ENCODE results near the gene SLC16A13.

The SLC16A13 gene

GRCh38 chr17:7014261-7014994 is 21.4 kb upstream of the SLC16A13 start:
- peak; percentile 99 for DNase-seq

DNA sequence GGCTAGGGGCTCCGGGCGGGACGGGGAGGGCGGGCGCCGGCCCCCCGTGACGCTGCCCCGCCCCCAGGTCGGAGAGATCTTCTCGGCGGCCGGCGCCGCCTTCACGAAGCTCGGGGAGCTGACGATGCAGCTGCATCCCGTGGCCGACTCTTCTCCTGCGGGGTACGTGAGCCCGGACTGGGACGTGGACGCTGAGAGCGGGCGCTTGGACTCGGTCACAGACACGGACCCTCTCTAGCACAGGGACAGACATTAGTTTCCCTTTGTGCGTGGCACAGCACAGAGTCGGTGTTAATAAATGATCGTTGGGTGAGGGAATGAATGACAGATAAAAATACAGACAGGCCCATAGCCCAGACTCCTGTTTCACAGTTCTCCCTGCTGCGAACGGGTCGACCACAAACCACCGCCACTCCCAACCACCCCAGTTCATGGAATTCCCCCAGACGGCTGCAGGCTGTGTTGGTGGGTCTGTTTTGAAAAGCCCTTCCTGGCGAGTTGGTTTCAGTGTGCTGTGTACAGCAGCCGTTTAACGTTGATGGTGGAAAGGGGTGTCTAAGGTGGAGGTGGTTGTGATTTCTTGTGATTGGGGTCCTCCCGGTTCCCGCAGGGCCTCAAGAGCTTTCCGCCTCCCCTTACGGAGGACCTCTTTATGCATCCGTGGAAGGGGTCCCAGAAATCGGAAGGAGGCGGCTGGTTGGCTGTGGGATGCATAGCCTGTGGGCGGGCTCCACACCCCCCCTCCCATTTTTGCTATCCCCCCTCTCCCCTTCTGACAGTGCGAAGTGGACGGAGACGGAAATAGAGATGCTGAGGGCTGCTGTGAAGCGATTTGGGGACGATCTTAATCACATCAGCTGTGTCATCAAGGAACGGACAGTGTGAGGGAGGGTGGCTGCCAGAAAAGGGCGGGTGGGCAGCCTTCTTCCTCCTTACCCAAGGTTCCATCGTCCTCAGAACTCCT is 20.5 kb upstream of the SLC16A13 start:
- peak; percentile 82 for DNase-seq

DNA sequence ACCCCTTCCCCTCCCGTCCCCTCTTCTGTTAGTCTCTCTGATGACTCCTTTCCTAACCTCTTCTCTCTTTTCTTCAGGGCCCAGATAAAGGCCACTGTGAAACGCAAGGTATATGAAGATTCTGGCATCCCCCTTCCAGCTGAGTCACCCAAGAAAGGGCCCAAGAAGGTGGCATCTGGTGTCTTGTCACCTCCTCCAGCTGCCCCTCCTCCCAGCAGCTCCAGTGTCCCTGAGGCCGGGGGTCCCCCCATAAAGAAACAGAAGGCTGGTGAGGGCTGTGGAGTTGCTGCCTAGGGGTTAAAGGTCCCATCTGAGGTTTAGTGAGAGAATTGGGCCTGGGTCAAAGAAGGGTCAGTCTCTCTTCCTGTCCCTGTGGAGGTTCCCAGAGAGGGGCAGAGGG is 19.4 kb upstream of the SLC16A13 start:
- DNase-seq: peak; percentile 14

- DNase-seq: no peak
Measured at GRCh38 chr17:7016886-7017826, 18.7 kb upstream of the SLC16A13 start.

DNA sequence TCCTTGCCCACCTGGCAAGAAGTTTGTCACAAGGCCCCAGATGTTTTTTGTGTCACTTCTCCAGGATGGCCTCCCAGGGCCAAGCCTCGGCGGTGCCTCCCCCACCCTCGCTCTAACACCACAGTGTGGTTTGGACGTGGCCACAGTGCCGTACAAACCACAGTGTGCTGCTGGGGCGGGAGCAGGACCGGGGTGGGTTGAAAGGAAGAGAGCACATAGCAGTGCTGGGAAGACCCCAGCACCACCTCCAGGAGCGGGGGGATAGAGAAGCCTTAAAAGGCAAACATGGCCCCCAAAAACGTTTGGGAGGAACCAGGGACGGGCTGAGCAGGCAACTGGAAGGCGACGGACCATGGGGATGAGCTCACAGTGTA is 18.0 kb upstream of the SLC16A13 start:
- peak; percentile 21 for DNase-seq

DNA sequence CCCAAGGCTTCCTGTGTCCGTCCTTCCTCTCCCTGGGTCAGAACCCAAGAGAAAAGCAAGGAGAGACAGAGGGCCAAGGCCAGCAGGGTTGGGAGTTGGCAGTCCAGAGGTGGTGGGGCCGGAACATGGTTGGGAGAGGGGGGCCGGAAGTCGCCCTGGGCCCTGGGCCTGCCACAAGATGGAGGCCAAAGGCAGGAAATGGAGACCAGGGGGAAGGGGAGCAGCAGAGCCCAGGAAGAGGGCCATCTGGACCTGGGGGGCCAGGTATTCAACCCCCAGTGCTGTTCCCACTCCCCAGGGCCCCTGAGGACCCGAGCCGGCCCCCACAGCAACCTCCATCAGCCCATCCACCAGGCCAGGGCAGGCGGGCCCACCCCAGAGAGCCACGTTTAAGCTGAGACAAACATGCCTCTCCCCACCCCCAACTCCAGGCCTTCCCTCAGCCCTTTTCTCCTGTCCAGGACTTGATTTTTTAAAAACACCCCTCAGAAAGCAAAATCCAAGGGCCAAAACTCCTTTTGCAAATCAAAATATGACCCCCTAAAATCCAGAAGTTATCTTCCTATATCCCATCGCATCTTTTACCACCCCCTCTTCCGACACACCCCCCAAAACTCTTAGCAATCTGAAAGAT is 17.4 kb upstream of the SLC16A13 start:
- DNase-seq: no peak

- DNase-seq: no peak
Measured at GRCh38 chr17:7019367-7019766, 16.4 kb upstream of the SLC16A13 start.

- no peak for DNase-seq
Measured at GRCh38 chr17:7019839-7020519, 15.8 kb upstream of the SLC16A13 start.

- no peak for DNase-seq
Measured at GRCh38 chr17:7020894-7021664, 14.7 kb upstream of the SLC16A13 start.

DNA sequence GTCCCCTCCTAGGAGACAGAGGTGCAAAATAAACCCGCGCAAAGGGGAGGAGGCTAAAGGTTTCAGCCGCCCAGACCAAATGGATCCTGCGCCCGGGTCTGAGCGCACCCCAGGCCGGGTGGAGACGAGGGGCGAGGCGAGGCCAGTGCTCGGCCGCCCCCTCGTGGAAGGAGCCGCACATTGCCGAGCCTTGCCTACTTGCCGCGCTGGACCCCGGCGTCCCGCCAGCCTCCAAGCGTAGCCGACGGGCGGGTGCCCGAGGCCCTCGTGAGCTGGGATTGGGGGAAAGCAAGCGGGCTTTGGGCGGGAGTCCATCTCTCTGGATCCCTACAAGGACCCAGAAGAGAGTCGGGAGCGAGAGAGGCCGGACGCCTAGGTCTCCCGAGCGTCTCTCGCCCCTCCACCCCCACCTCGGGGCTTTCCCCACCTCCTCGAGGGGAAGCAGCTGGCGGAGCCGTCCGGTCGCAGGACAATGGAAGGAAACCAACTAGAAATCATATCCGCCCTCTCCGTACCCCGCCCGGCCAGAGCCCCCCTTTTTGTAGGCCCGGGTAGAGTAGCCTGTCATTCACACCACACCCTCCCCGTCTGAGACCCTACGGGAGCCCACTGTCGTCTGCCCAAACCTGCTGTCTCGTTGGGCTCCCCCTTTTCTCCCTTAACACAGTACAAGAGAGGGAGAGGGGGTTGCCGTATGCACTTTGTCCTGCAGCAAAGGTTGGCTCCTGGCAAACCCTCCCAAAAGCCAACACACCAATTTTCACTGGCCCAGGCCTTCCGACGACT is 13.6 kb upstream of the SLC16A13 start:
- DNase-seq: peak; percentile 80

DNA sequence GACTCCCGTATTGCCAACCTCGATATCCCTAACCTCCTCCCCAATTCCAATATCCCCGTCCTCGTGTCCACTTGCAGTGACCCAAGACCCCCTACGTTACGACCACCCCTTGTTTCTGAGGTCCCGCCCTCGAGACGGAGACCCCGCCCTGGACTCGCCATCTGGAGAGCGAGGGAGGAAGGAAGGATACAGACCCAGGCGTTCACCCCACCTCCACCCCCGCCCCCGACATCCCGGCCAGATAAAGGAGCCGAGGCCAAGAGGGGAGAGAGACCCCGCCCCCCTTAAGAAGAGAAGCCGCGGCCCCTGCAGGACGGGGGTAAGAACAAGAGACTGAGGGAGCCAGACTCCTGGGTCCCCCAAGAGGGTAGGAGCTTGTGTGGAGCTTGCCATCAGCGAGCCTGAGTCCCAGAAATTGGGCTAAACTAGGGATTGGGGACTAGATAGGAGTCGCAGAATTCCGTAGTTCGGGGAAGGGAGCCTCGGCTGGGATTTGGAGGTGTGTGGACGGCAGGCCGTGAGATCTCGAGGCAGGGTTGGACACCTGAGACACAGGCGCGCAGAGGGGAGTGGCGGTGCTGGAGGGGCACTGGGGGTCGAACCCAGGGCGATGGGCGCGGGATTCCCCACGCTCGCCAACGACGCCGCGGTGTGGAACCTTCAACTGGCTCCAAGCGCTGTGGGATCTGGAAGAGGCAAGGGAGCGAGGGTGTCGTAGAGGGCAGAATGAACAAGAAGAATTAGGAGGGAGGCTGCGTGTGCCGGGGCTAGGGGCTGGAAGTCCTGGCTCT is 12.8 kb upstream of the SLC16A13 start, which contains the start of gene BCL6B:
Gene BCL6B (plus strand): TSS at position 270 of the 791 bp plus-strand sequence. CDS start 622 bp downstream, outside the sequence.
- peak; percentile 7 for DNase-seq

DNA sequence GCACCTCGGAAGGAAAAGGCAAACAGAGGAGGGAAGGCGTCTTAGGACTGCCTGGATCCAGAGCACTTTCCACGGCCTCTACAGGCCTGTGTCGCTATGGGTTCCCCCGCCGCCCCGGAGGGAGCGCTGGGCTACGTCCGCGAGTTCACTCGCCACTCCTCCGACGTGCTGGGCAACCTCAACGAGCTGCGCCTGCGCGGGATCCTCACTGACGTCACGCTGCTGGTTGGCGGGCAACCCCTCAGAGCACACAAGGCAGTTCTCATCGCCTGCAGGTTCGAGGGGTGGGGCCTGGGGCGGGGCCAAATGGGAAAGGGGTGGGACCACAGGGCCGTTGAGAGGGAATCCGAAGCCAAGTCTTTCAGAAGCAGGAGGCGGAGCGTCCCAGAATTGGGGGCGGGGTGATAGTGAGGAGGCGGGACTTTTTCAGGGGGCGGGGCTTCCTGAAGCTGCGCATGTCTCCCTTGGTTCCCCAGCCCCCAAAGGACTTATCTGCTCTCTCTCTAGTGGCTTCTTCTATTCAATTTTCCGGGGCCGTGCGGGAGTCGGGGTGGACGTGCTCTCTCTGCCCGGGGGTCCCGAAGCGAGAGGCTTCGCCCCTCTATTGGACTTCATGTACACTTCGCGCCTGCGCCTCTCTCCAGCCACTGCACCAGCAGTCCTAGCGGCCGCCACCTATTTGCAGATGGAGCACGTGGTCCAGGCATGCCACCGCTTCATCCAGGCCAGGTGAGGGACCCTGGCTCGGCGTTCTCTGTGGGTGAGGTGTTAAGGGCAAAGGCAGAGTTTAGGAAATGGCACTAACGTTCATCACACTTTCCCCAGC is 12.0 kb upstream of the SLC16A13 start:
- peak; percentile 96 for DNase-seq

- DNase-seq: no peak
Measured at GRCh38 chr17:7024402-7024785, 11.4 kb upstream of the SLC16A13 start.

DNA sequence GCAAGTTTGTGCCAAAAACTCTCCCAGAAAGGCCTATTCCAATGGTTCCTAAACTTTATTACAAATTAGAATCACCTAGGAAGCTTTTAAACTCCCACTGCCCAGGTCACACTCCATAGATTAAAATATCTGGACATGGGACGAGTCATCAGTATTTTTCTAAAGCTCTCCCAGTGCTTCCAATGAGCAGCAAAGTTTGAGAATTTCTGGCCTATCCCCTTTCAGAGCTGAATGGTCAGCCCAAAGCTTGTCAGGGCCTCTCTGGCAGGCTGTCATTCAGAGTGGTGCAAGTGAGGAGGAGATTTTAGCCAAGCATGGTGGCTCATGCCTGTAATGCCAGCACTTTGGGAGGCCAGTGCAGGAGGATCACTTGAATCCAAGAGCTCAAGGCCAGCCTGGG is 10.6 kb upstream of the SLC16A13 start:
- no peak for DNase-seq

GRCh38 chr17:7026471-7027115 is 9.2 kb upstream of the SLC16A13 start:
- DNase-seq: no peak

GRCh38 chr17:7027335-7027734 is 8.5 kb upstream of the SLC16A13 start:
- no peak for DNase-seq

- DNase-seq: no peak
Measured at GRCh38 chr17:7029096-7029495, 6.7 kb upstream of the SLC16A13 start.

- peak; percentile 61 for DNase-seq
Measured at GRCh38 chr17:7029659-7030058, 6.2 kb upstream of the SLC16A13 start.

Data from activated naive CD4-positive, alpha-beta T cell treated with Interleukin-2 at 50 U/mL for 16 hours (primary cell).